AG04450 (cell line): ENCODE results near the gene ABI3BP. TPM values are rescaled to one million over a fixed set of nuclear protein-coding genes. Genes with fewer than 3 reads are reported as not detected.

Experiments used
- CTCF ChIA-PET: fragments of 300-600, 350-600 bp; formaldehyde crosslinking; extraction: SDS; loops from one replicate; lab custom pipeline; 2022; ENCODE audit warnings: antibody characterized with exemption, inconsistent platforms; lab: Charles Lee
- POLR2A ChIA-PET: fragments of 350-600 bp; formaldehyde crosslinking; extraction: SDS; loops from one replicate; lab custom pipeline; 2021; ENCODE audit warnings: antibody characterized with exemption, inconsistent platforms; lab: Yijun Ruan, JAX
- DNase-seq: peaks from one replicate; pipeline ENCODE4 v3.0.0-alpha.2; 2011; ENCODE audit warnings: low read depth, low spot score
- H3K27ac ChIP-seq: one replicate; pipeline ENCODE4 v1.5.1; 2012; ENCODE audit warnings: low read depth, low read length, control low read depth
- H3K27me3 ChIP-seq: one replicate; pipeline ENCODE4 v1.6.0; 2012; ENCODE audit warnings: low read length; ENCODE audit not compliant: control insufficient read depth, insufficient read depth
- H3K4me3 ChIP-seq: 2 replicates; pipeline ENCODE4 v1.5.1; 2011; ENCODE audit warnings: mild to moderate bottlenecking, low read depth, low read length, control low read depth
- H3K9me3 ChIP-seq: 2 replicates; pipeline ENCODE4 v1.5.1; 2012; ENCODE audit warnings: low read length; ENCODE audit not compliant: control insufficient read depth, insufficient read depth
- polyA plus RNA-seq: library from polyadenylated mRNA; depleted of rRNA; stranded (reverse); fragments of >200 nt; gene quantifications from 2 replicates; pipeline ENCODE4 v1.2.3, GENCODE V29; 2011
- TF ChIP-seq, protein P1 (sequence below): IDR thresholded peaks from 2 replicates; pipeline ENCODE4 v1.5.1; 2011; ENCODE audit warnings: low read depth, low read length, control low read depth, inconsistent platforms

The ABI3BP gene
- polyA plus RNA-seq, 1 experiment: 5.3 TPM

- CTCF ChIA-PET: no interaction called here
- no peaks in the 10 kb centered on the region for H3K9me3 ChIP-seq
- POLR2A ChIA-PET: no interaction called here
- H3K27me3 ChIP-seq: no peaks in the 10 kb centered on the region
- H3K4me3 ChIP-seq: no peak overlapping the region
- no peak overlapping the region for H3K27ac ChIP-seq
- TF ChIP-seq, protein P1, sequence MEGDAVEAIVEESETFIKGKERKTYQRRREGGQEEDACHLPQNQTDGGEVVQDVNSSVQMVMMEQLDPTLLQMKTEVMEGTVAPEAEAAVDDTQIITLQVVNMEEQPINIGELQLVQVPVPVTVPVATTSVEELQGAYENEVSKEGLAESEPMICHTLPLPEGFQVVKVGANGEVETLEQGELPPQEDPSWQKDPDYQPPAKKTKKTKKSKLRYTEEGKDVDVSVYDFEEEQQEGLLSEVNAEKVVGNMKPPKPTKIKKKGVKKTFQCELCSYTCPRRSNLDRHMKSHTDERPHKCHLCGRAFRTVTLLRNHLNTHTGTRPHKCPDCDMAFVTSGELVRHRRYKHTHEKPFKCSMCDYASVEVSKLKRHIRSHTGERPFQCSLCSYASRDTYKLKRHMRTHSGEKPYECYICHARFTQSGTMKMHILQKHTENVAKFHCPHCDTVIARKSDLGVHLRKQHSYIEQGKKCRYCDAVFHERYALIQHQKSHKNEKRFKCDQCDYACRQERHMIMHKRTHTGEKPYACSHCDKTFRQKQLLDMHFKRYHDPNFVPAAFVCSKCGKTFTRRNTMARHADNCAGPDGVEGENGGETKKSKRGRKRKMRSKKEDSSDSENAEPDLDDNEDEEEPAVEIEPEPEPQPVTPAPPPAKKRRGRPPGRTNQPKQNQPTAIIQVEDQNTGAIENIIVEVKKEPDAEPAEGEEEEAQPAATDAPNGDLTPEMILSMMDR: no peak
- DNase-seq: no peak
Measured at GRCh38 chr3:100988080-100988479, 5.1 kb downstream of the ABI3BP start.

GRCh38 chr3:100984308-100984707 is 8.9 kb downstream of the ABI3BP start:
- POLR2A ChIA-PET: no interaction called here
- TF ChIP-seq, protein P1: no peak
- DNase-seq: no peak
- no peaks in the 10 kb centered on the region for H3K9me3 ChIP-seq
- H3K27me3 ChIP-seq: no peaks in the 10 kb centered on the region
- CTCF ChIA-PET: interaction anchor here (1.1 kb wide), 1 partner anchor 212 kb away, joined by 3 read pairs; no protein-coding TSS in a partner anchor
- H3K4me3 ChIP-seq: no peak overlapping the region
- H3K27ac ChIP-seq: no peak overlapping the region

DNA sequence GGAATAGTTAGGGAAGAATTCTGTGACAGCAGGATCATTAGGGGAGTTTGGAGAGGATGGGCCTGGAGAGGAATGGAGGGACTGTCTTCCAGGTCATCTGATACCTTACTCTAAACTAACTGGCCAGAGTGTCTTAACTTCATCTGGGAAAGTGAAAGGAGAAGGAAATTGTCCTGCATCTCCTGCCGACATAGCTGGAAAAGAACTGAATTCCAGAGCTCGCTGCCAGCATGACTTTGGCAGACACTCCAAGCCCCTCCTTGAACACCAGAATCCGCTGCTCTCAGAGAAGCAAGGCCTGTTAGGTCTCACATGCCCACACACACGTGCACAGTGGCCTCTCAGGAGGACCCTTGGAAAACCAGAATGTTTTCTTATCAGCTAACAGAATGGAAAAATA is 10.5 kb downstream of the ABI3BP start:
- Histone ChIP-seq H3K27me3 (no peaks in the 10 kb centered on the region), H3K4me3 (peak overlapping the region; percentile 23), H3K27ac (peak overlapping the region; percentile 53), H3K9me3 (no peaks in the 10 kb centered on the region)
- DNase-seq: no peak
- TF ChIP-seq, protein P1: no peak
- ChIA-PET CTCF (no interaction called here), POLR2A (interaction anchor here (1.2 kb wide), 1 partner anchor 10 kb away, joined by 4 read pairs; the partner anchor contains the start of gene ABI3BP)

DNA sequence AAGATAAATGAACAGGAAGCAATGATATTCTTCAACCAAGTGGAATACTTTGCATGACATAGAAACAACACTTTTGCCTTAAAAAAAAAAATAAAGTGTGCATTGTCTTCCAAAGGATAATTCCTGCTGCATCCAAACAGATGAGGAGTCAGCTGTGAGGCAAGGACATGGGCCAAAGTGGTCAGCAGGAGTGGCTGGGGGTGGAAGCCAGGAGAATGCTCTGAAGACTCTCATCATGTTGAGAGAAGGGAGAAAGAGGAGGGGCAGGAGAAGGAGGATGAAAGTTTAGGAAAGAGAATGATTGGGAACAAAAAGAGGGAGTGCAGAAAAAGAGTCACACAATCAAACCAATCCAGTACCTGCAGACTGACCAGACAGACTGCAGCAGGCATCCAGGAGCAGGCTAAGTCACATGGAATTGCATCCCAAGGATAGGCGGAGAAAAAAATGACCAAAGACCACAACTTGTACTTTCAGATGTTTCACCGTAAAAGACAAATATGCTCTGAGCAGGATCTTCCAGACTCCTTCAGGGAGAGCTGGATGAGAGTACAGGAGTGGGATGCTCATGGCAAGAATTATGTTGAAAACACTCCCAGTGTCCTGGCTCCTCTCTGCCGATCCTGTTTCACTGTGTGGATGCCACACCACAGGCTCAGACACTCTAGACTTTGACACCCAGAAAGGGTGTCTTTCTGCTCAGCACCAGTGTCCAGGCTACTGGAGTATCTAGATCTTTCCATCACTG is 11.9 kb downstream of the ABI3BP start:
- Histone ChIP-seq H3K9me3 (no peaks in the 10 kb centered on the region), H3K27me3 (no peaks in the 10 kb centered on the region), H3K4me3 (no peak overlapping the region), H3K27ac (no peak overlapping the region)
- no peak for DNase-seq
- TF ChIP-seq, protein P1: no peak
- ChIA-PET POLR2A (no interaction called here), CTCF (no interaction called here)

GRCh38 chr3:100978011-100978659 is 15.1 kb downstream of the ABI3BP start:
- Histone ChIP-seq H3K9me3 (no peaks in the 10 kb centered on the region), H3K27ac (no peak overlapping the region), H3K4me3 (no peak overlapping the region), H3K27me3 (no peaks in the 10 kb centered on the region)
- no peak for DNase-seq
- ChIA-PET POLR2A (no interaction called here), CTCF (interaction anchor here (1.4 kb wide), 1 partner anchor 218 kb away, joined by 3 read pairs; no protein-coding TSS in a partner anchor)
- TF ChIP-seq, protein P1: no peak
